GM21825 (cell line): ENCODE data around the gene GRK6.
"Not testable (repeated sequence)": the region's sequence is repeated elsewhere in the genome, so short reads cannot be mapped to it uniquely, and the experiment has no call there.

Source experiments
- ATAC-seq: cut with Tn5 transposase; IDR thresholded peaks from one replicate; pipeline ENCODE4 v1.9.1; 2021; ENCODE audit warnings: mild to moderate bottlenecking, moderate library complexity; ENCODE audit not compliant: unreplicated experiment

The GRK6 gene

GRCh38 chr5:177483994-177484901 lies 57.8 kb downstream of the GRK6 start:
- ATAC-seq = no peak

DNA sequence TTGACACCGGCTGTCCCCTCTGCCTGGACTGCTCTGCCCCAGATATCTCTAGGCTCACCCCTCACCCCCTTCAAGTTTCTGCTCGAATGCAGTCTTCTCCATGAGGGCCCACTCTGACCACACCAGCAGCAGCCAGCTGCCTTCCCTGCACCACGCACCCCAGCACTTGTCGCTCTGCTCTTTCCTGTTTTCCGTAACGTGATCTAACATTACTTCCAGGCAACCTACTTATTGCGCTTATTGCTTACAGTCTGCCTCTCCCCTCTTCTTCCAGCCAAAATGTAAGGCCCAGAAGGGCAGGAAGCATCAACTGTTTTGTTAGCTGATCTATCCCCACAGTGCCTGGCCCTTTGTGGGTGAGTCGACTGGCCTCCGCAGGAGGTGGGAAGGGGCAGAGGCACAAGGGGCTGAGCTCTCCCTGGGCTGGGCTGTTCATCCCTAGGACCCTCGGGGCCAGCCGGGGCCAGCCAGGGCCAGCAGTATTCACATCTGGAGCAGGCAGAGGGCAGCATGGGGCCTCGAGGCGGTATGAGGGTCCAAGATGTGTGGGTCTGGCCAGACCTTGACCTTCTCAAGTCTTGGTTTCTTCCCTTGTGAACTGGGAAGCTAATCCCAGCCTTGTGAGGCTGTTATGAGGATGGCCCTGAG lies 58.5 kb downstream of the GRK6 start:
- ATAC-seq = no peak

GRCh38 chr5:177485753-177486152 lies 59.3 kb downstream of the GRK6 start:
- ATAC-seq = not testable (repeated sequence)

GRCh38 chr5:177486256-177486655 lies 59.8 kb downstream of the GRK6 start:
- ATAC-seq = no peak

DNA sequence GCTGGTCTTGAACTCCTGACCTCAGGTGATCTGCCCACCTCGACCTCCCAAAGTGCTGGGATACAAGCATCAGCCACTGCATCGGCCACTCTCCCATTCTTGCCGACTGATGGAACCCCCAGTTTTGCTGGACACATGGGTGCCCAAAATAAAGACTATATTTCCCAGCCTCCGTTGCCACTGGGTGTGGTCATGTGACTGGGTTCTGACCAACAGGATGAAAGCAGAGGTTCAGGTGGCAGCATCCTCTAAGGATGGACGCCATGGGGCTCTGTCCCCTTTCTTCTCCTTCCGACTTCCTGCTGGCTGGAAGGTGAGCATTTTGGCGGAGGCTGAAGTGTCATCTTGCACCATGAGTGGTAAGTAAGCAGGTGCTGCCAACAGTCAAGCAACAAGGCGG lies 60.7 kb downstream of the GRK6 start:
- ATAC-seq = no peak

DNA sequence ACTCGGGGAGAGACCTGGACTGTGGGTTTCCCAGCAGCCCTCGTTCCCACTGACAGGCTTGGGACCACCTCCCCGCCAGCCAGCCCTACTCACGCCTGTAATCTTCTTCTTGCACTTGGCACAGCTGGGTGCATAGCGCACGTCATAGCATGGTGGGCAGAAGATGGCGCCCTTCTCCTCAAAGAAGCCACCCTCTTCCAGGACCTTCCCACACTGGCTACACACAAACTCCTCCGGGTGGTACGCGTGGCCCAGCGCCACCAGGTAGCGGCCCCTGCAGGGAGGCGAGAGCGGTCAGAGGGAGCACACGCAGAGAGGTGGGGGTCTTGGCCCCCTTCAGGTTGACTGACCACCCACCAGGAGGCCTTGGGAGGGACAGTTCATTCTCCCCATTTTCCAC lies 61.5 kb downstream of the GRK6 start:
- no peak for ATAC-seq

DNA sequence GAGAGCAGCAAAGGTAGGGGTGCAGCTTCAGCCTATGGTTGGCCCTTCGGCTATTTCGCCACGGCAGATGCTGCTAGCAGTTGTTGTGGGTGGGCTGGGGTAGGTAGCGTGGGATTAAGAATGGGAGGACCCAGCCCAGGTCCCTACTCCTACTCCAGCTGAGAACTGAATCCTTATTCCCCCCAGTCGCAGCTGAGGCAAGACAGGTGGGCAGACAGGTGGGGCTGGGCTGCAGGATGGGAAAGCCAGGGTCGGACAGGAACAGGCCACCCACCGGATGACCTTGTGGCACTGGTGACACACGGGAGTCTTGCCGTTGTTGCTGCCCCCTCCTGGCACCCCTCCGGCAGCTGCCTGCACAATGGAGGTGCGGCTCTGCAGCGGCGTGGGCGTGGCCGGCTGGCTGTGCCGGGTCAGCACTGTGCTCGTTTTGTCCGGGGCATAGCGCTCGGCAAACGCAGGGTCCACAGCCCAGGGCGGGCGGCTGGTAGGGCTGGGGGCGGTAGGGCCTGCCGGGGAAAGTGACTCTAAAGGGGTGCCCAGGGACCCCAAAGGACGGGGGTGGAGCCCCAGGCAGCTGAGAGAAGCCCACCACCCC lies 62.7 kb downstream of the GRK6 start:
- ATAC-seq = no peak

GRCh38 chr5:177490311-177490991 lies 64.0 kb downstream of the GRK6 start:
- ATAC-seq = no peak

DNA sequence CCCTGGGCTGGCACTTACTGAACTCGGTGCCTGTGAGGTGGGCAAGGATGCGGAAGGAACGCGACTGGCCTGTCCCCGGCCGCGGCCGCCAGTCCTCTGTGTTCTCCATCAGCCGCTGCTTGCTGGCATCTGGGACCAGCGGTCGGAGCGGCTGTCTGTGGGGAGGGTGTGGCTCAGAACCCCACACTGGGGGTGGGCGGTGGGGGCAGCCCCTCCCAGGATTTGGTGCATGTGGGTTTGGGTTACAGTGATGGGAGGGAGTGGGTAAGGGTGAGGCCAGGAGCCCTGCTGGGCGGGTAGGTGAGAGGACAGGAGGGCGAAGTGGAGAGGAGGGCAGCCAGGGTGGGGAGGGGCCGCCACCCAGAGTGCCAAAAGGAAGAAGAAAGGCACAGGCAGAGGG lies 64.5 kb downstream of the GRK6 start:
- no peak for ATAC-seq

DNA sequence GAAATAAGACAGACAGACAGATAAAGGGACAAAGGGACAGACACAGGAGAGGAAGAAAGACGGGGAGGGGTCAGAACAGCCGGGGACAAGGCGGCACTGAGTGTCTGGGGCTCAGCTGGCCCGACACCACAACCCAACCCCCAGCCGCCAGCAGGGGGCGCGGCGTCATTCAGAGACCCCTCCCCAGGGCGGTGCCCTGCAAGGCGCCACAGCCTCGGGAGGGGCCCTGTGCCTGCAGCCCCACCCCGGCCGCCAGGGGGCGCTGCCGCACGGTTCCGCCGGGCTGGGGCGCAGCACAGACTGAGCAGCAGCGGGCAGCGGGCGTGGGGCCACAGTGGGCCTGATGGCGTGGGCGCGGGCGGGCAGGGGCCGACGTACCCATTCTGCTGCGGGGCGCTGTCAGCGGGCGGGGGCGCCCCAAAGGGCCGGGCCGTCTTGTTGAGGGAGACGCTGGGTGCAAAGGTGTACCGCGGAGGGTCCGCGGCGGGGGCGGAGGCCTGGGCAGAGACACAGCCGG lies 65.0 kb downstream of the GRK6 start:
- ATAC-seq = no peak

GRCh38 chr5:177491983-177492746 lies 65.7 kb downstream of the GRK6 start:
- ATAC-seq = no peak
